T-helper 9 cell (primary cell): Measurements from ENCODE around the gene DTX2.
"Not testable (repeated sequence)": the region's sequence is repeated elsewhere in the genome, so short reads cannot be mapped to it uniquely, and the experiment has no call there.

Experiments used
- DNase-seq: peaks from one replicate; pipeline ENCODE4 v3.0.0-alpha.2; 2020

The DTX2 gene

DNA sequence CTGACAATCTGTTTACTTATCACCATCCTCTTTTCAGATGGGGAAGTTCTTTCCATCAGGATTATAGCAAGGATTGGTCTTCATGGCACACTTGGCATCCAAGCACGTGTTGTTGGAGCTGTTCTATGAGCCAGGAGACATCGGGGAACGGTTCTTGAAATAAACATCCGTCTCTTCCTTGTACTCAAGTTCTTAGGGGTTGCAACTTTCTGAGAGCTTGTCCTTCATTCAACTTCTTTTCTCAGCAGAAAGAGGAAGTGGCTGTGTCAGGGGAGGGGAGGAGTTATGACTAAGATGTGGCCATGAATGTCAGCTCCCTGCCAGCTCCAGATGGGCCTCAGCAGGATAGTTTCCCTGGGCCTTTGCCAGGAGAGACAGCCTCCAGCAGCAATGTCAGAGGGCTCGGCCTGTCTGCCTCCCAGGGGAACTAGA is 15.9 kb upstream of the DTX2 start:
- DNase-seq: not testable (repeated sequence)

DNA sequence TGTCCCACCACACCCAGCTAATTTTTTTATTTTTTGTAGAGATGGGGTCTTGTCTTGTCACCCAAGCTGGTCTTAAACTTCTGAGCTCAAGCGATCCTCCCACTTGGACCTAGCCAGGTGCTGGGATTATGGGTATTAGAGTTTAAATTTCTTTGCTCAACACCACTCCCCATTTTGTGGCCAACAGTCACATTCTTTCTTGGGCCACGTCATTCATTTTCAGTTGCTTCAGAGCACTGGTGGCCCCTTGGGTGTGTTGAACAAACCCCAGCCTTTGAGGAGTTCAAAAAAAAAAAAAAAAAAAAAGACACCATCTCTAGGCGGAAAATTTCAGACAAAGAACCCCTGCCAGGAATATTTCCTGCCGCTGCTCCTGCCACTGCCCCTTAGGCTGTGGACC is 4.5 kb upstream of the DTX2 start:
- DNase-seq: not testable (repeated sequence)

DNA sequence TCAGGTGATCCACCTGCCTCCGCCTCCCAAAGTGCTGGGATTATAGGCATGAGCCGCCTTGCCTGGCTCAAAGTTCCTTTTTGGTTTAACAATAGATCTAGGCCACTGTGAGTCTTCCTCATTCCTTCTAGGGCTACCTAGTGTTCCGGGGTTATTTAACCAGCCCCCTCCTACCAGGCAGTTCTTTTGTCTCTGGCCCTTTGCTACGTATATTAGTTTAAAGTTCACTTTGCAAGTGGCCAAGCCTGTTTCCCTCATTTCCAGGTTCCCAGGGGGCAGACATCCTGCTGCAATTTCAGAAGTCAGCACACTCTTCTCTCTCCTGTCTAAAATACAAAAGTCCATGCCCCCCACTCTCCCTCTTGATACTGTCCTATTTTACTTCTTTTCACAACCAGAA is 3.0 kb upstream of the DTX2 start:
- DNase-seq: not testable (repeated sequence)

DNA sequence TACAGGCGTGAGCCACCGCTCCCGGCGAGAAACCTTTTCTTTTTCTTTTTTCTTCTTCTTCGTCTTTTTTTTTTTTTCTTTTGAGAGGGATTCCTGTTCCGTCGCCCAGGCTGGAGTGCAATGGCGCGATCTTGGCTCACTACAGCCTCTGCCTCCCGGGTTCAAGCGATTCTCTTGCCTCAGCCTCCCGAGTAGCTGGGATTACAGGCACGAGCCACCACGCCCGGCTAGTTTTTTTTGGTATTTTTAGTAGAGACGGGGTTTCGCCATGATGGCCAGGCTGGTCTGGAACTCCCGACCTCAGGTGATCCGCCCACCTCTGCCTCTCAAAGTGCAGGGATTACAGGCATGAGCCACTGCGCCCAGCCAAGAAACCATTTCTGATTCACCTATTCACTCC is 742 bp upstream of the DTX2 start:
- DNase-seq: not testable (repeated sequence)

DNA sequence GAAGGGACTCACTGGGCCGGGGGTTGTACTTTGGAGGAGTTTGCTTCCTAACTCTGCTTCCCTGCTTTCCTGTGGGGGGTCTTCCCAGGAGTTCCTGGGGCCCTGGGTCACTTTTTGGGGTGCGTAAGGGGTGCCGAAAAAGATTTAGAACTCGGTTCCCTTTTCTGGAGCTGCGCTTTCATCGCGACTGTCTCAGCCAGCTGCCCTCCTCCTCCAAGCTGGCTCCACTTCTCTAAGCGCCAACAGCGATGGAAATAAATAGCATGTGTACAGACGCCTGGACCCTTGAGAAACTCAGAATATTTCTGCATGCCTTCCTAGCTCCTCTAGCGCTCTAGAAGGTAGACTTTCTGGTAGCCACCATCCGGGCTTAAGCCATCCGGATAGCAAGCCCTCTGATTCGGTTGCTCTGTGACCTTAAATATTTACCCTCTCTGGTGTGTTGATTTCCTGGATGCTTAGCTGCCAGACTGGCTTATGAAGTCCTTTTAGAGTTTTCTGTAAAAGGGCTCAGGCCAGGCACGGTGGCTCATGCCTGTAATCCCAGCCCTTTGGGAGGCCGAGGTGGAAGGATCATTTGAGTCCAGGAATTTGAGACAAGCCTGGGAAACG is 868 bp downstream of the DTX2 start:
- not testable (repeated sequence) for DNase-seq

DNA sequence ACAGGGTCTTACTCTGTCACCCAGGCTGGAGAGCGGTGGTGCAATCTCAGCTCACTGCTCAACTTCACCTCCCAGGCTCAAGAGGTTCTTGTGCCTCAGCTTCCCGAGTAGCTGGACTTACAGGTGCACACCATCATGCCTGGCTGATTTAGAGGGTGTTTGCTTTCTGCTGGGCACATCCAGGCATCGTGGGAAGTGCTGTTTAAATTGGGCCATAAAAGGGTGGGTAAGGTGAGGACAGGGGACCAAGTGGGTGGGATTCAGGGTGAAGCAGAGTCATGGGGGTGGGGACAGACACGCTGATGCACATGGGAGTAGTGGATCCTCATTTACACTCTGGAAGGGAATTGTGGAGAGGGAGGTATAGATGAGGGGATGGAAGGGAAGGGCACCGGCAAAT is 3.5 kb downstream of the DTX2 start:
- not testable (repeated sequence) for DNase-seq

DNA sequence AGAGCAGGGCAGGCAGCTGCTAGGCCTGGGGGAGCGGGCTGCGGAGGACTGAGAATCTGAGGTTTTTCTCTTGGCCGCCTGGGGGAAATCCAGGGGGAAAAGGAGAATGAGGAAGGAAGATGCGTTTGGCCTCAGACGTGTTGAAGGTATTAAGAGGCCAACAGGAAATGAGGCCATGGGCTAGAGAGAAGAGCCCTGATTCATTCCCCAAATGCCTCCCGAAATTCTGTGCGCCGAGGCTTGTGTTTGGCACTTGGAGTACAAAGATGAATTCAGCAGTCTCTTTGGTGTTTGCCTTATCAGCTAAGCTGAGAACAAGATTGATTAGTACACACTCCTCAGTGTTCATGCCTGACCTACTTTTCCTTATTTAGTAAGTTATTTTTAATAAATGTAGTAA is 4.4 kb downstream of the DTX2 start:
- not testable (repeated sequence) for DNase-seq

GRCh38 chr7:76467743-76468404 is 6.4 kb downstream of the DTX2 start:
- not testable (repeated sequence) for DNase-seq

DNA sequence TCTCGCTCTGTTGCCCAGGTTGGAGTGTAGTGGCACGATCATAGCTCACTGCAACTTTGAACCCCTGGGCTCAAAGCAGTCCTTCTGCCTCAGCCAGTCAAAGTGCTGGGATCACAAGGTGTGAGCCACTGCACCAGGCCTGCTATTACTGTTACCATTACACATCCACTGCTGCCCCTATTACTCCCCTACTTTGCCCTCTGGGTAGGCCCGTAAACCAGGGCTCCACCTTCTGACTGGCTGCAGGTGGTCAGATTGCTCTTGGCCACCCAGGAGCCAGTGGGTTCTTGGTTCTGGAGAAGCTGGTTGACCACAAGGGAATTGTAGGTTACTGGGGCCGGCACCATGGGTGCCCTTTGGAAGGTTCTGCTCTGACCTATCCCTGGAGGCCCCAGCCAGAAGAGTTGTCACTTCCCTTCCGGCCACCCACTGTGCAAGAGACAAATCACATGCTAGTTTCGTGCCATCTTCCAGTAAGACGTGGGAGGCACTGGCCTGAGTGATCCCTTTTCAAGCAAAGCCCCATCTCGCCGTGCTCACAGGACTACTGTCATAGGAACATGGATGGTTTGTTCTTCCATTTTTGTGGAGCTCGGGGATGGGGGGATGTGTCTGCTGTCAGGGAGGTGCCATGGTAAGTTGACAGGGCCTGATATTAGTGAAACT is 10.2 kb downstream of the DTX2 start:
- not testable (repeated sequence) for DNase-seq

DNA sequence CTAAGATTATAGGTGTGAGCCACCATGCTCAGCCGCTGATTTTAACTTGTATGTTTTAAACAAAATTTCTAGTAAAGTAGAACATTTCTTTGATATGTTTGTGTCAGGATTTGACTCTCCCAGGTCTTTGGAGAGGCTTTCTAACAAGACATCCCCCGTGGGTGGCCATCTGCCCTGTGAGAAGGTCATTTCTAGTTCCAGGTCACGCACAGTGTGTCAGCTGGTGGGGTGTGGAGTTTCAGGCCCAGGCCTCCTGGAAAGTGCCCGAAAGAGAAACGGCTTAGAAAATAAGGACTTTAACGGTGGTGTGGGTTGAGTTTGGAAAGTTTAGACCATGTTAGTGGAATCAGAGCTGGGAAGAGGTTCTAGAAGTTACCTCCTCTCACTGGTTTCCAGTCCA is 11.6 kb downstream of the DTX2 start:
- DNase-seq: not testable (repeated sequence)

DNA sequence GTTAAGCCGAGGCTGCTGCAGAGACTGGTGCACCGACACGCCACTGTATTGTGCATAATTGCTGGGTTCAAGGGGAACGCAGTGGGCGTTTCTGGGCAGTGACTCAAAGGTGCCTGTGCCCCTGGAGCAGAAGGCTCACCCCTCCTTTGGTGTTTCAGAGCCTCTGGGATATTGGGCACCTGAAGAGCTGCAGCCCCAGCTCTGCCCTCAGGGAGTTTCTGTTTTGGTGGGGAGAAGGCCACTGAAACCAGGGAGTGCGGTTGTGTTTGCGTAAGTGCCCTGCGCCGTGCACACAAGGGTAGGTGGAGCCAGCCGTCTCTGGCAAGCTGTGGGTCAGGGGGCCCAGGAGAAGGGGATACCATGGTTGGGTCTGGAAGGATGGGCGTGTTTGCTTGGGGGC is 14.8 kb downstream of the DTX2 start:
- DNase-seq: not testable (repeated sequence)

DNA sequence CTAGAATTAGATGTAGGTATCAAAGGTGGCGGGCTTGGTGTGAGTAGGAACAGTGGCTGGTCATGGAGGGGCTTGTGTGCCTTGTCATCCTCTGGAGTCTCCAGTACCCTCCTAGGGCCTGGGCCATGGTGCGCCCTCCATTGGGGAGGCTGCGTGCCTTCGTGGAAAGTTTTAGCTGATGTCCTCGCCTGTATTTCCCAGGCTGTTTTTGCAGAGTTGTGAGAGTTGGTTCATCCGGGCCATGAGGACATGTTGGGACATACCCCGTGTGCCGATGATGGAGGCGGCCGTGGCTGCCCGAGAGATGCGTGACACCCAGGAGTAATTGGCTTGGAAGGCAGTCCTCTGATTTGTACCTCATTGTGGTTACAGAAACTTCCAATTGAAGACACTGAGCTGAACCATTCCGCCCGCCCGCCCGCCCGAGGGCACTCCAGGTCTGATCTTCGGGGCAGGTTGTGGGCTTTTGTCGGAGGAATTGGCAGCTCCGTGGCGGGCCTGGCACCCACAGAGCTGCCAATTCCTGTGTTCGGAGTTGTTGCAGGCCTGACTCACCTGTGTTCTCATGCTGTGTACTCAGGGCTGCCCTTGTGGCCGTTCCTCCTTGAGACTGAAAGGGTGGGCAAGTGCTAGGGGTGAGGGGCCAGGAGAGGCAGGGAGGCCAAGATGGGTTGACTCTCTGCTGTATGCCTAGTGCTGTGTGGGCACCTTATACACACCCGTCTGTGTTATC is 15.4 kb downstream of the DTX2 start:
- not testable (repeated sequence) for DNase-seq

DNA sequence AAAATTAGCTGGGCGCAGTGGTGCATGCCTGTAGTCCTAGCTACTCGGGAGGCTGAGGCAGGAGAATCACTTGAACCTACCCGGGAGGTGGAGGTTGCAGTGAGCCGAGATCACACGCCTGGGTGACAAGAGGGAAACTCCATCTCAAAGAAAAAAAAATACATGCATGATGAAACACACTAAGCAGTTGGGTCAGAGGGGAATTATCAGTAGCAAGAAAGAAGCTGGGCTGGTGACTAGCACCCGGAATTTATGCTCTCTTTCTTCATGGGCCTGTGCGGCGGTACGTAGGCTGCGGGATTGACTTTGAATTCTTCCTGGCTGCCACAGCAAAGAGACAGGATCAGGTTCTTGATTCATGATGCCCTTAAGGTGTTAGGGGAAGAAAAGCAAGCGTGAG is 18.1 kb downstream of the DTX2 start:
- DNase-seq: not testable (repeated sequence)

DNA sequence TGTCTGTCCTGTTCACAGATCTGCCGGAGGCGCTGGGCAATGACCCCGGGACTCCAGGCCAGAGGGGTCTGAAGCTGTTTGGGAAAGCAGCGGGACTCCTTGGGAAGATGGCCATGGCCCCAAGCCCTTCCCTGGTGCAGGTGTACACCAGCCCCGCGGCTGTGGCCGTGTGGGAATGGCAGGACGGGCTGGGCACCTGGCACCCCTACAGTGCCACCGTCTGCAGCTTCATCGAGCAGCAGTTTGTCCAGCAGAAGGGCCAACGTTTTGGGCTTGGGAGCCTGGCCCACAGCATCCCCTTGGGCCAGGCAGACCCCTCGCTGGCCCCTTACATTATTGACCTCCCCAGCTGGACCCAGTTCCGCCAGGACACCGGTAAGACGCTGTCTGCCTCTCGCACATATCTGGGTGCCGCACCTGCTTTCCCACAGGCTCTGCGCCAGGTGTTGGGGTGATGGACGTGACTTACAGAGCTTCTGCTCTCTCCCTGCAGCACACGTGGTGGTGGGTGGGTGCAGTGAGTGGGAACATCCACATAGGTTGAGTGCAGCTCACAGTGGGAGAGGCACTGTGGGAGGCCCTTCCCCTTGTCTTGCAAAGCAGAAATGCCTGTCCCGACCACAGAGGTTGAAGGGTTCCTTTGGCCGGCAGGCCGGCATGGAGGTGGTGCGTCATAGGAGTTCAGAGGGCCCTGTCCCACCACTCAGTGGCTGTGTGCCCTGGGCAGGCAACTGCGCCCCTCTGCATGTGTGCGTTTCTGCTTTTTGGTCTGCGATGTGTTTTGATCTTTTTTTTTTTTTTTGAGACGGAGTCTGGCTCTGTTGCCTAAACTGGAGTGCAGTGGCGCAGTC is 19.1 kb downstream of the DTX2 start:
- DNase-seq: not testable (repeated sequence)

DNA sequence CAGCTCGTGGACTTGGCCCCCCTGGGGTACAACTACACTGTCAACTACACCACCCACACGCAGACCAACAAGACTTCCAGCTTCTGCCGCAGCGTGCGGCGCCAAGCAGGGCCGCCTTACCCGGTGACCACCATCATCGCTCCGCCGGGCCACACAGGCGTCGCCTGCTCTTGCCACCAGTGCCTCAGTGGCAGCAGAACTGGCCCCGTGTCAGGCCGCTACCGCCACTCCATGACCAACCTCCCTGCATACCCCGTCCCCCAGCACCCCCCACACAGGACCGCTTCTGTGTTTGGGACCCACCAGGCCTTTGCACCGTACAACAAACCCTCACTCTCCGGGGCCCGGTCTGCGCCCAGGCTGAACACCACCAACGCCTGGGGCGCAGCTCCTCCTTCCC is 21.2 kb downstream of the DTX2 start:
- DNase-seq: not testable (repeated sequence)

GRCh38 chr7:76483081-76483480 is 21.6 kb downstream of the DTX2 start:
- not testable (repeated sequence) for DNase-seq

DNA sequence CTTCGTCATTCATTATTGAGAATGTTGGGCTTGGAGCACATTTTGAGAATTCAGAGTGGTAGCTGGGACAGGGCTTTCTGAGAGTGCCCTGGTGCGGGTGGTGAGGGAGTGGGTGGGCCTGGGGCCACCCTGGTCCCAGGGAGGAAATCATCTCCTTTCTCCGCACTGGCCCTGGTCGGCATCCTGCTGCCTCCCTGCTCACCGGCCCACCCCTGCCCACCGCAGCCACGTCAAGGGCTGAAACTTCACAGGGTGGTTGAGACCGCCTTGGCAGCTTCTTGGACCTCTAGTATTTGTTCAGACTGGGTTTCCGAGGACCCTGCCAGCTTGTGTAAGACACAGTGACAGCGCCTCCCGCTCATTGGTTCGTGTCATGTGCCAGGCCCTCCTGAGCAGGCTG is 22.9 kb downstream of the DTX2 start:
- DNase-seq: not testable (repeated sequence)

DNA sequence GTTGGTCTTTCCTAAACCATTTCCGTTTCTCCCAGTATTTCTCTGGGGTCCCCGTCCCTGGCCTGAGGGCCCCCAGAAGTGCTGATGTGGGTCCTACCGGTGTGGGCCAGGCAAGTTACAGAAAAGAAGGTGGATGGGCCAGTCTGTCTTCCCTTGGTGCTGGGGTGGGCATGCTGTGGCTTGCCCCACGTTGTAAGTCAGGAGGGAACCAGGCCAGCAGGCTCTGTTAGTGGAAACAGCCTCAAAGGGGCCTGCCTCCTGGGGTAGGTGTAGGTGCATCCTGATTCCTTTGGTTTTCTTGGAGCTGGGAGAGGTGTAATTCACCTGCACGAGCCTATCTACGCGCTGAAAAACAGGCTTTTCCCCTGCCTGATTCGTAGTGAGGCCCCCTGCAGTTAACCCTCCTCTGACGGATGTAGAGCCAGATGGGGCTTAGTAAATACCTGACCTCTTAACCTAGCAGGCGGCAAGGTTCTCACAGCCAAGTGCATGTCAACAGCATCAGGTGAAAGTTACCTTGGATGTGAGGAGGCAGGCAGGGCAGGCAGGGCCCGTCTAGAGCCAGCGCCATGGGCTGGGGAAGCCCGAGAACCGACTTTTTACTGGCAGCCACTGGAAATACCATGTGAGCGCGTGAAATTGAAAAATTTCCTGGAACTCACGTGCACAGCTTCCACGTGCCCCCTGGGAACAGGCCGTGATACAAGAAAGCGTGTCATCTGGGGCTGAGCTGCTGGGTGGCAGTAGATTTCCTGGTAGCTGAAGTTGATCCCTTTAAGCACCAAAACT is 24.5 kb downstream of the DTX2 start:
- DNase-seq: not testable (repeated sequence)

DNA sequence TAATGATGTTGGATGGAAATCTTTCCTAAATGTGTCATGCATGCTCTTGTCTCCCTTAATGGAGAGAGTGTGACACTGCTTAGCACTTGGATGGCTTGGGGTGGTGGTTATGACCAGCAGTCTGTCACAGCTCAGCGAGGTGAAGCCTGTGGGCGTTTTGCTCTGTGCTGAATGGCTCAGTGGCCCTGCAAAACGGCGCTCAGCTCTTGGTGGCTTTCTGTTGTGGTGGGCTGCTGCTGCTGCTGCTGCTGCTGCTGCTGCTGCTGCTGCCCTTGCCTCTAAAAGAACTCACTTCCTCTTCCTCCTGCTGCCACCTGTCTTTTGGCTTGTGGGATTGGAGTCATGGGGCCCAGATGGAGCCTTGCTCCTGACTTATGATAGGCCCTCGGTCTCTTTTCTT is 25.1 kb downstream of the DTX2 start:
- DNase-seq: not testable (repeated sequence)

DNA sequence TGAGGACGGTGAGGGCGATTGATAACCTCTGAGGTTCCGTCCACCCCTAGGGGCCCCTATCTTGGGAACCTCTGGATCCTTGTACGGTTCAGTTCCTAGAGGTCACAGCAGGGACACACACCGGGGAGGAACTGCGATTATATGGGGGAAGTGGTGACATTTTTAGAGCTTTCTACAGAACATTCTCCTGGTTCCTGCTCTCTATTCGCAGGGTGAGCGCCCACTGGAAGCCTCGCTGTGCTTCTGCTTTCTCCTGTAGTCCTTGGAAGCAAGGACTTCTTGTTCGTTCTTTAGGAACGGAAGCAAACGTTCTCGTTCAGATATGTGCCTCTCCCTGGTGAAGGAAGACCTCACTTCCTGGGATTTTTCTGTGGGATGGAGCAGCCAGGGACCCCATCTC is 26.5 kb downstream of the DTX2 start:
- not testable (repeated sequence) for DNase-seq

- not testable (repeated sequence) for DNase-seq
These were observed 30.6 kb downstream of the DTX2 start for GRCh38 chr7:76492139-76492538.
